ENCODE measurements around the gene TYMP. TPM values are rescaled to one million over a fixed set of nuclear protein-coding genes. Genes with fewer than 3 reads are reported as not detected.

TYMP gene
- total and polyA plus RNA-seq, 2 of the 8 experiments (the other 6 are each of a cell fraction or from before 2014, with no cell fraction given) = 0.43 to 0.48 TPM

- H2BK15ac ChIP-seq (ENCODE audit: low read length) = no peak overlapping the region
- H3K9ac ChIP-seq (replicated peaks in 1 of 4; ENCODE audit: extremely low read depth in 1 of 4, low read depth in 3 of 4, low read length in 3 of 4) = no peak overlapping the region
- no peak overlapping the region for H2BK12ac ChIP-seq (ENCODE audit: low read depth, low read length)
- no peak overlapping the region for H2AK5ac ChIP-seq (ENCODE audit: low read depth, low read length)
- no peak overlapping the region for H2BK120ac ChIP-seq (replicated peaks; ENCODE audit: low read depth, low read length)
- H3K4me2 ChIP-seq (ENCODE audit: insufficient read depth in 1 of 2, low read depth in 2 of 2, low read length in 2 of 2) = no peak overlapping the region; a peak in 1 of 4 replicates
- no peak overlapping the region for H4K5ac ChIP-seq (ENCODE audit: insufficient read length, low read depth, low read length)
- no peaks in the 10 kb centered on the region for H3K9me3 ChIP-seq (ENCODE audit: insufficient read depth in 2 of 2, low read depth in 1 of 2, low read length in 1 of 2)
- H3K27me3 ChIP-seq (replicated peaks in 1 of 4; ENCODE audit: control insufficient read depth in 3 of 4, extremely low read depth in 1 of 4, insufficient read depth in 3 of 4, low read length in 3 of 4) = peaks cover 0 to 5% (median 3%) of the 10 kb centered on the region in 4 experiments; a peak in 5 of 7 replicates
- CTCF ChIA-PET (ENCODE audit: partially characterized antibody) = interaction anchor here (1.0 to 4.8 kb wide), 6 partner anchors 11 to 138 kb away, joined by 3 to 84 read pairs (median 8); partner anchors contain the start of gene CPT1B
- H3K18ac ChIP-seq (ENCODE audit: extremely low read depth, low read length) = no peak overlapping the region
- POLR2A ChIA-PET (ENCODE audit: partially characterized antibody) = interaction anchor here (2.5 to 5.4 kb wide), 3 partner anchors 13 to 39 kb away, joined by 9 to 37 read pairs (median 15); partner anchors contain the start of genes CHKB, CPT1B and SCO2
- peaks cover 3% of the 10 kb centered on the region; the same call in 1 of the 2 replicates for H3K23me2 ChIP-seq (ENCODE audit: low read depth, low read length)
- no peak overlapping the region for H3K14ac ChIP-seq (ENCODE audit: insufficient read length)
- peaks cover 0 to 1% of the 10 kb centered on the region in 2 experiments for H4K20me1 ChIP-seq (replicated peaks in 1 of 2; ENCODE audit: control insufficient read depth in 1 of 2, insufficient read depth in 2 of 2, low read length in 2 of 2)
- no peak overlapping the region for H4K8ac ChIP-seq (ENCODE audit: extremely low read depth, insufficient read depth, low read length)
- no peaks in the 10 kb centered on the region for H3K79me1 ChIP-seq (ENCODE audit: low read depth, low read length)
- no peak overlapping the region for H3K27ac ChIP-seq (ENCODE audit: low read depth, low read length)
- no peak overlapping the region for H3K4me3 ChIP-seq (ENCODE audit: extremely low read depth in 1 of 4, insufficient read depth in 2 of 4, low read depth in 3 of 4, low read length in 4 of 4)
- no peak overlapping the region for H3K4ac ChIP-seq (replicated peaks; ENCODE audit: insufficient read length, low read depth, low read length)
- no peak overlapping the region for H3K56ac ChIP-seq (replicated peaks; ENCODE audit: insufficient read length, low read depth, low read length)
- no peak overlapping the region for H4K91ac ChIP-seq (replicated peaks; ENCODE audit: insufficient read length, low read length)
- H2AFZ ChIP-seq (ENCODE audit: low read length) = no peak overlapping the region
- DNase-seq (ENCODE audit: low read depth in 1 of 2, low spot score in 2 of 2) (no peak), FAIRE-seq (no peak)
- H3K4me1 ChIP-seq (replicated peaks in 1 of 4; ENCODE audit: control insufficient read depth in 3 of 4, insufficient read depth in 4 of 4, low read length in 3 of 4) = peaks cover 0 to 3% (median 0%) of the 10 kb centered on the region in 4 experiments; a peak in 2 of 7 replicates
- no peak overlapping the region for H2BK5ac ChIP-seq (ENCODE audit: low read depth, low read length)
- WGBS, 2 experiments (ENCODE audit: extremely low coverage in 1 of 2, insufficient coverage in 1 of 2, insufficient read length in 1 of 2, insufficient replicate concordance in 2 of 2, low coverage in 1 of 2, low lambda C conversion rate in 2 of 2, missing lambda C conversion rate in 1 of 2) = 85% methylated on average over 11 of the region's 11 CpGs; no CpG with 5 or more reads in 1 of the 2 experiments
- no peaks in the 10 kb centered on the region for H3K79me2 ChIP-seq (ENCODE audit: control insufficient read depth in 1 of 2, insufficient read depth in 2 of 2, low read length in 2 of 2)
- H3K23ac ChIP-seq (ENCODE audit: insufficient read length) = no peak overlapping the region
- H3K36me3 ChIP-seq (ENCODE audit: control insufficient read depth in 2 of 4, insufficient read depth in 4 of 4, low read length in 3 of 4) = peaks cover 2 to 10% (median 7%) of the 10 kb centered on the region in 4 experiments; a peak in 6 of 8 replicates
- H2BK20ac ChIP-seq (ENCODE audit: low read length) = no peak overlapping the region
- TF ChIP-seq YY1 (IDR thresholded peaks at IDR 0.05; ENCODE audit: low read depth, low read length) (no peak), GABPA (IDR thresholded peaks at IDR 0.05; ENCODE audit: borderline replicate concordance, insufficient read depth, low read length) (no peak), E2F6 (IDR thresholded peaks at IDR 0.05) (no peak), TCF12 (IDR thresholded peaks at IDR 0.05; ENCODE audit: low read depth, low read length) (no peak), MAX (IDR thresholded peaks at IDR 0.05) (no peak), TEAD4 (IDR thresholded peaks at IDR 0.05; ENCODE audit: low read depth, low read length) (no peak), CBX5 (IDR thresholded peaks at IDR 0.05; ENCODE audit: low read depth, low read length) (no peak), NANOG (IDR thresholded peaks at IDR 0.05; ENCODE audit: insufficient read depth, low read depth, low read length, poor library complexity, severe bottlenecking) (no peak), POU5F1 (IDR thresholded peaks at IDR 0.05; ENCODE audit: low read depth, low read length) (no peak), SAP30 (IDR thresholded peaks at IDR 0.05; ENCODE audit: insufficient read depth, insufficient replicate concordance, low read length) (no peak), CHD1 (IDR thresholded peaks at IDR 0.05; ENCODE audit: low read depth, low read length) (no peak)
- TF ChIP-seq, protein P1, sequence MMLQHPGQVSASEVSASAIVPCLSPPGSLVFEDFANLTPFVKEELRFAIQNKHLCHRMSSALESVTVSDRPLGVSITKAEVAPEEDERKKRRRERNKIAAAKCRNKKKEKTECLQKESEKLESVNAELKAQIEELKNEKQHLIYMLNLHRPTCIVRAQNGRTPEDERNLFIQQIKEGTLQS (IDR thresholded peaks at IDR 0.05; ENCODE audit: insufficient read depth, low read depth, low read length) = no peak
These were observed 34.5 kb upstream of the TYMP start for GRCh38 chr22:50564289-50564688.
